IMR-90 (cell line): Measurements from ENCODE around the gene MYH10. TPM values are rescaled to one million over a fixed set of nuclear protein-coding genes. Genes with fewer than 3 reads are reported as not detected.

ENCODE experiments used
- ATAC-seq: fragments of 200-7000 bp; cut with Tn5 transposase; 2 replicates; pipeline ENCODE4 v1.9.1; 2020; ENCODE audit warnings: low read depth, mild to moderate bottlenecking, moderate library complexity
- BruUV-seq: library from RNA; stranded (reverse); fragments of 400-500 nt; replicated peaks from 2 replicates; lab custom pipeline; 2021; lab: Mats Ljungman, UMichigan
- CTCF ChIA-PET: fragments of 300-600 bp; formaldehyde crosslinking; extraction: SDS; loops from one replicate; lab custom pipeline; 2021; ENCODE audit warnings: antibody characterized with exemption; lab: Yijun Ruan, JAX
- POLR2A ChIA-PET: fragments of 300-600 bp; sonication (Branson Sonifier 250); formaldehyde crosslinking; loops from one replicate; lab custom pipeline; 2022; ENCODE audit warnings: antibody characterized with exemption; ENCODE audit not compliant: unreplicated experiment; lab: Charles Lee
- DNase-seq: peaks from one replicate; pipeline ENCODE4 v3.0.0; 2013
- H2AFZ ChIP-seq: replicated peaks from 2 replicates; pipeline ENCODE3; 2013; ENCODE audit warnings: low read length, mild to moderate bottlenecking; ENCODE audit not compliant: poor library complexity
- H2AK5ac ChIP-seq: 2 replicates; pipeline ENCODE4 v1.6.1; 2013; ENCODE audit warnings: low read depth, low read length, inconsistent platforms
- H2AK9ac ChIP-seq: replicated peaks from 2 replicates; pipeline ENCODE3; 2013; ENCODE audit warnings: mild to moderate bottlenecking, low read depth, low read length, moderate library complexity; ENCODE audit not compliant: poor library complexity
- H2BK120ac ChIP-seq: 2 replicates; pipeline ENCODE4 v1.6.1; 2013; ENCODE audit warnings: low read depth, low read length, inconsistent platforms
- H2BK15ac ChIP-seq: 3 replicates; pipeline ENCODE4 v1.6.1; 2013; ENCODE audit warnings: low read depth, low read length, inconsistent platforms
- H2BK20ac ChIP-seq: 2 replicates; pipeline ENCODE4 v1.6.1; 2013; ENCODE audit warnings: low read depth, mild to moderate bottlenecking, inconsistent platforms, low read length, moderate library complexity
- H2BK5ac ChIP-seq: 2 replicates; pipeline ENCODE4 v1.6.1; 2013; ENCODE audit warnings: mild to moderate bottlenecking, low read depth, low read length, inconsistent platforms; ENCODE audit not compliant: poor library complexity, severe bottlenecking
- H3K14ac ChIP-seq: replicated peaks from 2 replicates; pipeline ENCODE4 v1.6.1; 2013; ENCODE audit warnings: low read depth, low read length, inconsistent platforms
- H3K18ac ChIP-seq: 2 replicates; pipeline ENCODE4 v1.6.1; 2013; ENCODE audit warnings: low read depth, low read length, control low read depth
- H3K23ac ChIP-seq: 2 replicates; pipeline ENCODE4 v1.6.1; 2013; ENCODE audit warnings: low read depth, low read length, inconsistent platforms
- H3K27ac ChIP-seq: 2 replicates; pipeline ENCODE4 v1.5.1; 2013; ENCODE audit warnings: mild to moderate bottlenecking, control low read depth, low read length; ENCODE audit not compliant: insufficient read depth
- H3K27me3 ChIP-seq: 2 replicates; pipeline ENCODE4 v1.6.1; 2013; ENCODE audit warnings: low read length; ENCODE audit not compliant: control insufficient read depth, insufficient read depth
- H3K36me3 ChIP-seq: 2 replicates; pipeline ENCODE4 v1.6.1; 2013; ENCODE audit warnings: low read length, mixed read lengths; ENCODE audit not compliant: control insufficient read depth, insufficient read depth
- H3K4ac ChIP-seq: 2 replicates; pipeline ENCODE4 v1.6.1; 2013; ENCODE audit warnings: low read depth, low read length, inconsistent platforms
- H3K4me1 ChIP-seq: 2 replicates; pipeline ENCODE4 v1.6.1; 2013; ENCODE audit warnings: low read length, mixed read lengths; ENCODE audit not compliant: control insufficient read depth, insufficient read depth
- H3K4me2 ChIP-seq: 2 replicates; pipeline ENCODE4 v1.6.1; 2013; ENCODE audit warnings: low read depth, mild to moderate bottlenecking, control low read depth, low read length, moderate library complexity
- H3K4me3 ChIP-seq: 2 replicates; pipeline ENCODE4 v1.5.1; 2013; ENCODE audit warnings: low read depth, mild to moderate bottlenecking, control low read depth, low read length, moderate library complexity; ENCODE audit not compliant: insufficient read depth
- H3K56ac ChIP-seq: 2 replicates; pipeline ENCODE4 v1.6.1; 2013; ENCODE audit warnings: low read length, inconsistent platforms; ENCODE audit not compliant: insufficient read depth; ENCODE audit errors: extremely low read depth
- H3K79me1 ChIP-seq, 2 experiments: 2 replicates each; pipeline ENCODE4 v1.6.1; 2013; ENCODE audit warnings: low read length in 2 of 2, inconsistent platforms in 1 of 2, low read depth in 1 of 2
- H3K9ac ChIP-seq: 2 replicates; pipeline ENCODE4 v1.6.1; 2013; ENCODE audit warnings: low read depth, low read length, control low read depth
- H3K9me1 ChIP-seq: 2 replicates; pipeline ENCODE4 v1.6.1; 2013; ENCODE audit warnings: low read length, inconsistent platforms; ENCODE audit not compliant: insufficient read depth
- H3K9me3 ChIP-seq: 2 replicates; pipeline ENCODE4 v1.6.1; 2013; ENCODE audit warnings: low read length; ENCODE audit not compliant: control insufficient read depth, insufficient read depth
- H4K20me1 ChIP-seq: 2 replicates; pipeline ENCODE4 v1.6.1; 2013; ENCODE audit warnings: low read length, inconsistent platforms; ENCODE audit not compliant: insufficient read depth
- H4K5ac ChIP-seq: 2 replicates; pipeline ENCODE4 v1.6.1; 2013; ENCODE audit warnings: mild to moderate bottlenecking, low read depth, low read length, control low read depth
- H4K8ac ChIP-seq, 2 experiments: 2 replicates each; pipeline ENCODE4 v1.6.1; 2013; ENCODE audit warnings: low read depth in 2 of 2, low read length in 2 of 2, control low read depth in 1 of 2, inconsistent platforms in 1 of 2
- H4K91ac ChIP-seq: 2 replicates; pipeline ENCODE4 v1.6.1; 2013; ENCODE audit warnings: low read depth, low read length, inconsistent platforms; ENCODE audit not compliant: insufficient read depth
- CHD1 ChIP-seq: IDR thresholded peaks from 2 replicates; pipeline ENCODE4 v1.6.1; 2012; ENCODE audit warnings: low read depth, low read length, improper control_type of control experiment
- MXI1 ChIP-seq: IDR thresholded peaks from 2 replicates; pipeline ENCODE4 v1.6.1; 2012; ENCODE audit warnings: low read depth, mild to moderate bottlenecking, low read length, moderate library complexity, borderline replicate concordance
- SMC3 ChIP-seq: fragments of 150-350 bp; IDR thresholded peaks from 2 replicates; pipeline ENCODE4 v1.6.1; 2016; ENCODE audit warnings: low read depth, mild to moderate bottlenecking, antibody characterized with exemption, low read length, moderate library complexity
- WGBS, 2 experiments: methylation state at CpG; one replicate each; pipeline versions ENCODE4 v1.1.5 to v1.1.7; 2013; ENCODE audit warnings: missing lambda C conversion rate in 2 of 2; ENCODE audit not compliant: insufficient read length in 1 of 2; ENCODE audit errors: extremely low coverage in 2 of 2; 5-methylcytosine and 5-hydroxymethylcytosine counted together
- dilution Hi-C: fragments of 300-500 bp; cut with HindIII; formaldehyde crosslinking; loops from one replicate; pipeline ENCODE4 v1.14.3; 2018; ENCODE audit warnings: low sequenced_read_pairs; ENCODE audit not compliant: unreplicated experiment
- in situ Hi-C: fragments of 300-500 bp; cut with MboI; formaldehyde crosslinking; loops from 3 replicates; pipeline ENCODE4 v1.14.3; 2019; ENCODE audit warnings: low sequenced_read_pairs, inconsistent platforms, mixed read lengths
- intact Hi-C: fragments of 100-400 bp; cut with micrococcal nuclease; formaldehyde crosslinking; loops from 2 replicates; pipeline ENCODE4 v1.10.0; 2022
- polyA plus RNA-seq, 3 experiments: library from polyadenylated mRNA; depleted of rRNA; stranded (reverse); fragments of >200 nt; gene quantifications; 2 replicates each; pipeline ENCODE4 v1.2.3, GENCODE V29; 2012; ENCODE audit warnings: low replicate concordance in 1 of 3
- total RNA-seq: library from RNA; depleted of rRNA; stranded (reverse); fragments of >200 nt; gene quantifications from 2 replicates; pipeline ENCODE4 v1.2.3, GENCODE V29; 2012

Gene MYH10
- total and polyA plus RNA-seq, 2 of the 4 experiments (the other 2 are of a cell fraction) = 71.2 to 95.2 TPM

GRCh38 chr17:8445536-8445935 lies 185.0 kb downstream of the MYH10 start:
- H2AFZ ChIP-seq = no peak overlapping the region
- no peak for TF ChIP-seq SMC3
- TF ChIP-seq MXI1 = no peak
- TF ChIP-seq CHD1 = no peak
- no peak overlapping the region for H3K4me2 ChIP-seq
- H3K79me1 ChIP-seq = peaks cover 30 to 58% of the 10 kb centered on the region in 2 experiments
- peaks cover 46% of the 10 kb centered on the region for H4K20me1 ChIP-seq
- H4K91ac ChIP-seq = no peak overlapping the region
- H2BK120ac ChIP-seq = no peak overlapping the region
- no peak overlapping the region for H2AK9ac ChIP-seq
- H2BK20ac ChIP-seq = no peak overlapping the region
- intact Hi-C loops (no loop called here), dilution Hi-C loops (no loop called here), in situ Hi-C loops (no loop called here)
- no peak overlapping the region for H2BK15ac ChIP-seq
- H3K4me3 ChIP-seq = no peak overlapping the region
- BruUV-seq = no TSS peak
- peaks cover 2% of the 10 kb centered on the region; the same call in 1 of the 2 replicates for H3K4me1 ChIP-seq
- H3K23ac ChIP-seq = no peak overlapping the region
- H3K27ac ChIP-seq = no peak overlapping the region
- no peak overlapping the region for H3K9ac ChIP-seq
- ChIA-PET POLR2A (no interaction called here), CTCF (no interaction called here)
- no peak overlapping the region for H3K14ac ChIP-seq
- H4K8ac ChIP-seq = no peak overlapping the region
- H3K27me3 ChIP-seq = no peaks in the 10 kb centered on the region
- H3K36me3 ChIP-seq = peaks cover 30% of the 10 kb centered on the region
- peaks cover 2% of the 10 kb centered on the region; the same call in 1 of the 2 replicates for H3K9me1 ChIP-seq
- H3K9me3 ChIP-seq = no peaks in the 10 kb centered on the region
- no peak overlapping the region for H3K4ac ChIP-seq
- ATAC-seq (no peak), DNase-seq (no peak)
- no peak overlapping the region for H4K5ac ChIP-seq
- H3K18ac ChIP-seq = no peak overlapping the region
- no peak overlapping the region for H3K56ac ChIP-seq
- WGBS, 2 experiments = 100% methylated on average over 1 of the region's 4 CpGs; no CpG with 5 or more reads in 1 of the 2 experiments
- no peak overlapping the region for H2AK5ac ChIP-seq
- no peak overlapping the region for H2BK5ac ChIP-seq
